HG02610 (cell line): Measurements from ENCODE around the gene S100Z.
"Not testable (repeated sequence)": the region's sequence is repeated elsewhere in the genome, so short reads cannot be mapped to it uniquely, and the experiment has no call there.

ENCODE experiments used
- ATAC-seq: cut with Tn5 transposase; IDR thresholded peaks from one replicate; pipeline ENCODE4 v1.9.1; 2021; ENCODE audit warnings: mild to moderate bottlenecking, moderate library complexity; ENCODE audit not compliant: unreplicated experiment

S100Z gene

GRCh38 chr5:76945238-76945637 lies 95.4 kb downstream of the S100Z start:
- not testable (repeated sequence) for ATAC-seq

GRCh38 chr5:76946090-76946489 lies 96.3 kb downstream of the S100Z start:
- no peak for ATAC-seq

GRCh38 chr5:76947082-76947503 lies 97.3 kb downstream of the S100Z start:
- no peak for ATAC-seq

DNA sequence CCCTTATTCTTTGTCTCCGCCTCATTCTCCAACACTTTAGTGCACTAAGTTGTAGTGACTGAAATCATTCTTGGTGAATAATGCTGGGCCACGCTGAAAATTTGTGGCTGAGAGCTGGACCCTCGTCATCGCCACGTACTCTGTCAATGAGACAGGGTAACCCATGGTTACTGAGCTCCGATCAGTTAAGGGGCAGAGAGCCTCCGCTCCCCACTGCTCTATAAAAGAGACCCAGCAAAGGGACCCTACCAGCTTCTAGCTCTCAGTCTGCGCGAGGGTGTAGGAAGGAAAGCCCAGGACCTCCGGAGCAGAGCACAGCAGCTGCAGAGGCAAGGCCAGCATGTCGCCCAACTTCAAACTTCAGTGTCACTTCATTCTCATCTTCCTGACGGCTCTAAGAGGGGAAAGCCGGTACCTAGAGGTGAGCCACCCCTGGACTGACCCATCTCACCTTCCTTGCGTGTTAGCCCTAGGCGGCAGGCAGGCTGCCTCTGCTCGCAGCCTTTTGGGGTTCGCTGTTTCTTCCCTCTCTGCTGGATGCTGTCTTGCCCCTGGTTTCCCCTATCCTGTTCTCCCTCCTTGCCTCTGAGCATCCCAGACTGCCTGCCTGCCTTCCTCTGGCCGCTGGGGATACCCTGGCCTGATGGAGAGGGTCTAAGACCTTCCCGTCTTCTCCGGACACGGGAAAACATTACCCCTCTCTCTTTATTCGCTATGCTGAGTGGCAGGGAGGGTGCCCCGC lies 103.2 kb downstream of the S100Z start, which contains the start of gene CRHBP:
CRHBP (plus strand) TSS at position 251 of the 742 bp plus-strand sequence; CDS start at position 341, 90 bp downstream.
- no peak for ATAC-seq

- no peak for ATAC-seq
Measured at GRCh38 chr5:76953551-76954382, 104.0 kb downstream of the S100Z start.

DNA sequence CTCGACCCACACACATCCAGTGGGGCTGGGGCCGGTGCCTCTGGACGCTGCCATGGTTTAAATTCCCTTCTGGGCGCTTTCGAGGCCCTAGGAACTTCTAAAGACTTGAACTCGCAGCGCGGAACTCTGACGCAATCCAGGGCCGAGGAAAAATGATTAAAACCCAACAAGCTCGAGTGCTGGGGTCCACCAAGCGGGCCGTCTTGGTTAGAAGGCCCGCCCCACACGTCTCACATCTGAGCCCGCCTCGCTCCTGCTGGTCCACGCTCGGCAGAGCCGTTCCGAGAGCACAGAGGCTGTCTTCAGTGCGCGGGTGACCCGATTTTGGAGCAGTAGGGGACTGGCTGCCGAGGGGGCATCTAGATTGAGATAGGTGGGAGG lies 104.6 kb downstream of the S100Z start:
- no peak for ATAC-seq

GRCh38 chr5:76956033-76956432 lies 106.2 kb downstream of the S100Z start:
- ATAC-seq = no peak

GRCh38 chr5:76958991-76959767 lies 109.4 kb downstream of the S100Z start:
- no peak for ATAC-seq

DNA sequence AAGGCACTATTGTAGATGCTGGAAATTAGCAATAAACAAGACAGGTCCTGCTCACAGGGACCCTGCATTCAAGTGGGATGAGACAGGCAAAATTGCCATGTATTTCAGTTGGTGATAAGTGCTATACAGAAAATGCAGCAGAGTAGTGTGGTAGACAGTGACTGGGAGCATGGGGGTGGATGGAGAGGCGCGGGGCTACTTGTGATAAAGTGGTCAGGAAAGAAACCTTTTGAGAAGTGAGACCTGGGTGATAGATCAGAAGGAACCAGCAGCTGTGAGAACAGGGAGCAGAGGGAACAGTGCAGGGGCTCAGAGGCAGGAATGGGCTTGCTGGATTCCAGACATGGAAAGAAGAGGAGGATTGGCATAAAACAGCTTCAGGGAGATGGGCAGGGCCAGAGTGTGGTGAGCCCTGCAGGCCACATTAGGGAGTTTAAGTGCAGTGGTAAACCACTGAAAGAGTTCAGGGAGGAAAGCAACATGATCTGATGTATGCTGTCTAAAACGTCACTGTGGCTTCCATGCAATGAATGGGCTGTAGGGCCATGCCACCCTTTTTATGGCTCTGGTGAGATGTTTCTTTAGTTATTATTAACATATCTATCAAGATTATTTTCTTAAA lies 110.3 kb downstream of the S100Z start:
- peak; percentile 56 for ATAC-seq

- no peak for ATAC-seq
Measured at GRCh38 chr5:76964060-76964459, 114.2 kb downstream of the S100Z start.
